SK-N-SH treated with all-trans-retinoic acid at 6 μM for 48 hours (cell line): ENCODE measurements around the gene LMAN2L.

Experiments used
- ARNTL ChIP-seq: fragments of 450-650 bp; formaldehyde crosslinking; IDR thresholded peaks from 2 replicates; pipeline ENCODE4 v1.5.0; 2020; ENCODE audit warnings: low read depth, mild to moderate bottlenecking, moderate library complexity, borderline replicate concordance
- ZFP3 ChIP-seq: fragments of 250-450 bp; sonication (Bioruptor Pico); IDR thresholded peaks from 2 replicates; pipeline ENCODE4 v1.5.0; 2020; ENCODE audit warnings: mild to moderate bottlenecking, moderate library complexity
- TF ChIP-seq, protein P1 (sequence below): fragments of 250-450 bp; sonication (Bioruptor Pico); IDR thresholded peaks from 2 replicates; pipeline ENCODE4 v1.5.1; 2020; ENCODE audit warnings: low read depth, mild to moderate bottlenecking, moderate library complexity

DNA sequence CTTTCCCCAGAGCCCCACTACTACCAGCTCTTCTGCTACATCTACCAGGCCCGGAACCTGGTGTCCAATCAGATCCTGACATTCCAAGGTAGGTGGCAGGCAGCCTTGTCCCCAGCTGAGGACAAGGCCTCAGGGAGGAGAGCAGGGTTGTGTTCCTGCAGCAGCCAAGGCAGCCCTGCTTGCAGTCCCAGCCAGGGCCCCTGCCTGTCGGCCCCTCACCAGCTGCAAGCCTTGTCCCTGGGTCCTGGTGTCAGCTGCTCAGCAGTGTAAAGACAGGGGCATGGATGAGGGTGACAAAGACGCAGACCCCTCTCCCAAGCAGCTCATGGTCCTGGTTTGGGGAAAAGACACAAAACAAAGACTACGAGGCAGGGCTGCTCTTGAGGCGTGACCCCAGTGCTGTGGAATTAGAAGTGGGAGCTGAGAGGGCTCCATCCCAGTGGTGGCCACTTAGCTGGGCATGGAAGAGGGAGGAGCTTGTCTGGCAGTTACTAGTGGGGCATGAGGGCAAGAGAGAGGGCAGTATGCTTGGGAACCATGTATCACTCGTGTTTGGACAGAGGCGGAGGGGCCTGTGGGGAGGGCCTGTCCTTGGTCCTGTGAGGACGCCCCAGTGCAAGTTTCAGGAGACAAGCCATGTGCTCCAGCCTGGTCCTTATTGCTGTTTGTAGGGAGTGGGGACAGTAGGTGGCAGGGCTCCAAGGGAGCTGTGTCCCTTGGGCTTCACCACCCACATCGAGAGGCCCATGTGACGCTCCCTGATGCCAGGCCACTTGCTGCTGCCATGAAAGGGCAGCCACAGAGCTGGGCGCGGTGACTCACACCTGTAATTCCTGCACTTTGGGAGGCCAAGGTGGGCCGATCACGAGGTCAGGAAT lies 47.5 kb downstream of the LMAN2L start:
- no peak for TF ChIP-seq ARNTL
- TF ChIP-seq, protein P1, sequence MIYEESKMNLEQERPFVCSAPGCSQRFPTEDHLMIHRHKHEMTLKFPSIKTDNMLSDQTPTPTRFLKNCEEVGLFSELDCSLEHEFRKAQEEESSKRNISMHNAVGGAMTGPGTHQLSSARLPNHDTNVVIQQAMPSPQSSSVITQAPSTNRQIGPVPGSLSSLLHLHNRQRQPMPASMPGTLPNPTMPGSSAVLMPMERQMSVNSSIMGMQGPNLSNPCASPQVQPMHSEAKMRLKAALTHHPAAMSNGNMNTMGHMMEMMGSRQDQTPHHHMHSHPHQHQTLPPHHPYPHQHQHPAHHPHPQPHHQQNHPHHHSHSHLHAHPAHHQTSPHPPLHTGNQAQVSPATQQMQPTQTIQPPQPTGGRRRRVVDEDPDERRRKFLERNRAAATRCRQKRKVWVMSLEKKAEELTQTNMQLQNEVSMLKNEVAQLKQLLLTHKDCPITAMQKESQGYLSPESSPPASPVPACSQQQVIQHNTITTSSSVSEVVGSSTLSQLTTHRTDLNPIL: no peak
- no peak for TF ChIP-seq ZFP3 (CRISPR knock-in tag)
